A549 (cell line): ENCODE measurements around the gene VGLL1. TPM values are rescaled to one million over a fixed set of nuclear protein-coding genes. Genes with fewer than 3 reads are reported as not detected.
A peak's percentile ranks its signal among the peaks of the same experiment; 100 is the strongest.

Experiments
- ATAC-seq, 2 experiments: fragments of 200-7000 bp in 1 of 2; fragments of >200 bp in 1 of 2; cut with Nextera tagmentation in 1 of 2; cut with Tn5 transposase in 1 of 2; 3 replicates each; pipeline versions ENCODE4 v1.8.0 to v1.9.1; 2018 to 2020; ENCODE audit warnings: mild to moderate bottlenecking in 1 of 2, moderate library complexity in 1 of 2
- CTCF ChIA-PET: fragments of 300-600 bp; sonication (Branson Sonifier 250); formaldehyde crosslinking; extraction: SDS; loops from one replicate; lab custom pipeline; 2021; ENCODE audit warnings: antibody characterized with exemption, inconsistent platforms; lab: Yijun Ruan, JAX
- POLR2A ChIA-PET: fragments of 350-600 bp; formaldehyde crosslinking; extraction: SDS; loops from one replicate; lab custom pipeline; 2021; ENCODE audit warnings: antibody characterized with exemption, inconsistent platforms; lab: Yijun Ruan, JAX
- DNase-seq, 2 experiments: peaks; one replicate each; pipeline versions ENCODE4 v3.0.0 to v3.0.0-alpha.2; 2011 to 2016; ENCODE audit warnings: low read depth in 1 of 2, low spot score in 1 of 2
- FAIRE-seq: peaks from 2 replicates; lab custom pipeline; 2011; peaks lifted over from hg19 to GRCh38; lab: Jason Lieb, UNC
- H3K27ac ChIP-seq, 2 experiments: fragments of >200 bp; sonication (Bioruptor Twin); formaldehyde crosslinking; 3 replicates each; pipeline ENCODE4 v1.5.1; 2016 to 2017
- H3K4me1 ChIP-seq: fragments of >200 bp; sonication (Bioruptor Twin); formaldehyde crosslinking; 3 replicates; pipeline ENCODE4 v1.6.1; 2016
- H3K4me2 ChIP-seq: fragments of >200 bp; sonication (Bioruptor Twin); formaldehyde crosslinking; 3 replicates; pipeline ENCODE4 v1.6.1; 2016
- H3K4me3 ChIP-seq: fragments of >200 bp; sonication (Bioruptor Twin); formaldehyde crosslinking; 3 replicates; pipeline ENCODE4 v1.5.1; 2016
- H3K9me3 ChIP-seq: fragments of >200 bp; sonication (Bioruptor Twin); formaldehyde crosslinking; 3 replicates; pipeline ENCODE4 v1.6.1; 2016
- CBX2 ChIP-seq: fragments of 200-600 bp; sonication (generic); IDR thresholded peaks from 2 replicates; pipeline ENCODE4 v1.6.1; 2016; ENCODE audit warnings: low read depth, mild to moderate bottlenecking, borderline replicate concordance
- CTCF ChIP-seq: fragments of >200 bp; sonication (Bioruptor Twin); formaldehyde crosslinking; IDR thresholded peaks from 3 replicates; pipeline ENCODE4 v1.5.1; 2016
- EHF ChIP-seq: fragments of 250-450 bp; sonication (Bioruptor Pico); IDR thresholded peaks from 2 replicates; pipeline ENCODE4 v1.5.0; 2020; ENCODE audit warnings: mild to moderate bottlenecking
- EHMT2 ChIP-seq: fragments of 200-600 bp; sonication (generic); IDR thresholded peaks from 2 replicates; pipeline ENCODE4 v1.6.1; 2016; ENCODE audit warnings: antibody characterized with exemption, low read depth, mild to moderate bottlenecking, moderate library complexity
- ELK1 ChIP-seq: fragments of 150-350 bp; IDR thresholded peaks from 2 replicates; pipeline ENCODE4 v1.6.1; 2014; ENCODE audit warnings: low read depth, mild to moderate bottlenecking, low read length
- ESRRA ChIP-seq: fragments of 150-350 bp; IDR thresholded peaks from 2 replicates; pipeline ENCODE4 v1.6.1; 2014; ENCODE audit warnings: mild to moderate bottlenecking, low read length, borderline replicate concordance
- FOSB ChIP-seq: fragments of 250-450 bp; sonication (Bioruptor Pico); IDR thresholded peaks from 2 replicates; pipeline ENCODE4 v1.5.0; 2020; ENCODE audit warnings: mild to moderate bottlenecking, moderate library complexity
- FOSL2 ChIP-seq, 2 experiments: fragments of 450-650 bp in 1 of 2; fragments of >200 bp in 1 of 2; sonication (Bioruptor Twin) in 1 of 2; formaldehyde crosslinking; IDR thresholded peaks; 2 replicates each; pipeline versions ENCODE4 v1.5.0 to v1.6.1; 2016 to 2020; ENCODE audit warnings: mild to moderate bottlenecking in 1 of 2, moderate library complexity in 1 of 2
- HDAC2 ChIP-seq: fragments of 200-600 bp; sonication (generic); IDR thresholded peaks from 2 replicates; pipeline ENCODE4 v1.6.1; 2016
- HES2 ChIP-seq: fragments of >200 bp; sonication (Bioruptor Twin); formaldehyde crosslinking; IDR thresholded peaks from 2 replicates; pipeline ENCODE4 v1.6.1; 2016
- HEYL ChIP-seq: fragments of 250-450 bp; sonication (Bioruptor Pico); IDR thresholded peaks from 2 replicates; pipeline ENCODE4 v1.8.0; 2021; ENCODE audit warnings: mild to moderate bottlenecking, moderate library complexity
- HOXB5 ChIP-seq: fragments of 250-450 bp; sonication (Bioruptor Pico); IDR thresholded peaks from 2 replicates; pipeline ENCODE4 v1.5.0; 2020; ENCODE audit warnings: mild to moderate bottlenecking, moderate library complexity
- JUN ChIP-seq, 2 experiments: fragments of >200 bp; sonication (Bioruptor Twin); formaldehyde crosslinking; IDR thresholded peaks; 2 replicates in 1 of 2; 3 replicates in 1 of 2; pipeline ENCODE4 v1.6.1; 2016 to 2017
- KDM1A ChIP-seq: fragments of 200-600 bp; sonication (generic); IDR thresholded peaks from 2 replicates; pipeline ENCODE4 v1.6.1; 2016; ENCODE audit warnings: low read depth, mild to moderate bottlenecking
- MAX ChIP-seq: IDR thresholded peaks from 2 replicates; pipeline ENCODE4 v1.6.1; 2012
- NPAS2 ChIP-seq: fragments of 250-450 bp; sonication (Bioruptor Pico); IDR thresholded peaks from 2 replicates; pipeline ENCODE4 v1.8.0; 2022; ENCODE audit warnings: mild to moderate bottlenecking, moderate library complexity, borderline replicate concordance
- NR3C1 ChIP-seq: fragments of >200 bp; sonication (Bioruptor Twin); formaldehyde crosslinking; IDR thresholded peaks from 3 replicates; pipeline ENCODE4 v1.6.1; 2017
- PBX3 ChIP-seq: IDR thresholded peaks from 2 replicates; pipeline ENCODE4 v1.6.1; 2012
- RAD21 ChIP-seq, 2 experiments: fragments of >200 bp in 1 of 2; sonication (Bioruptor Twin) in 1 of 2; formaldehyde crosslinking in 1 of 2; IDR thresholded peaks in 1 of 2; conservative IDR thresholded peaks in 1 of 2; 2 replicates in 1 of 2; 3 replicates in 1 of 2; pipeline ENCODE4 v1.6.1; 2012 to 2018; ENCODE audit warnings: inconsistent platforms in 1 of 2
- RARB ChIP-seq: fragments of 250-450 bp; sonication (Bioruptor Pico); IDR thresholded peaks from 2 replicates; pipeline ENCODE4 v1.8.0; 2021; ENCODE audit warnings: mild to moderate bottlenecking, moderate library complexity
- RNF2 ChIP-seq: fragments of 200-600 bp; sonication (generic); IDR thresholded peaks from 2 replicates; pipeline ENCODE4 v1.6.1; 2016; ENCODE audit warnings: low read depth, mild to moderate bottlenecking, antibody characterized with exemption, moderate library complexity, borderline replicate concordance
- SMC3 ChIP-seq: fragments of >200 bp; sonication (Bioruptor Twin); formaldehyde crosslinking; IDR thresholded peaks from 3 replicates; pipeline ENCODE4 v1.6.1; 2018; ENCODE audit warnings: inconsistent platforms
- USF2 ChIP-seq: fragments of 450-650 bp; IDR thresholded peaks from 2 replicates; pipeline ENCODE4 v1.6.1; 2014; ENCODE audit warnings: antibody characterized with exemption
- ZC3H11A ChIP-seq: fragments of 450-650 bp; IDR thresholded peaks from 2 replicates; pipeline ENCODE4 v1.6.1; 2014; ENCODE audit warnings: antibody characterized with exemption, mild to moderate bottlenecking
- ZNF302 ChIP-seq: fragments of 250-450 bp; sonication (Bioruptor Pico); IDR thresholded peaks from 2 replicates; pipeline ENCODE4 v1.9.0; 2021; ENCODE audit warnings: inconsistent platforms, mild to moderate bottlenecking, moderate library complexity
- WGBS: methylation state at CpG from one replicate; pipeline ENCODE4 v1.1.6; 2017; ENCODE audit errors: missing lambda C conversion rate; 5-methylcytosine and 5-hydroxymethylcytosine counted together
- polyA plus RNA-seq, 4 experiments: library from polyadenylated mRNA; depleted of rRNA in 3 of 4; stranded (reverse); fragments of >200 nt; fragmentation: RNase III in 1 of 4; extraction: RNeasy Plus Mini Kit Qiagen cat#74134 plus additional on column Dnase treatment in 1 of 4; gene quantifications; 2 replicates in 3 of 4; 3 replicates in 1 of 4; pipeline ENCODE4 v1.2.3, GENCODE V29; 2011 to 2017

Gene VGLL1
- polyA plus RNA-seq, 2 of the 4 experiments (the other 2 are of a cell fraction), result not detected

- TF ChIP-seq USF2, result no peak
- TF ChIP-seq EHF (CRISPR knock-in tag), result no peak
- TF ChIP-seq PBX3, result no peak
- TF ChIP-seq JUN (IDR thresholded peaks at IDR 0.05), result no peak
- TF ChIP-seq FOSL2 (IDR thresholded peaks at IDR 0.05), result no peak
- TF ChIP-seq FOSL2 (CRISPR knock-in tag; IDR thresholded peaks at IDR 0.05), result no peak
- no peak for TF ChIP-seq NR3C1
- TF ChIP-seq, all 56 proteins: peak for 0
These were observed 42.5 kb downstream of the VGLL1 start (continued) for GRCh38 chrX:136574548-136574947.

- H3K4me3 ChIP-seq, result no peak overlapping the region
- CTCF ChIA-PET, result interaction anchor here (0.6 to 1.9 kb wide), 12 partner anchors 10 to 550 kb away, joined by 3 to 10 read pairs (median 4); partner anchors contain the start of gene HTATSF1
- no peak overlapping the region for H3K27ac ChIP-seq
- 0% methylated on average over 6 of the region's 6 CpGs for WGBS
- DNase-seq, result peak; percentile 35 to 44
- no peak overlapping the region for H3K4me2 ChIP-seq
- no peak for TF ChIP-seq EHF (CRISPR knock-in tag)
- TF ChIP-seq ESRRA, result no peak
- no peak for TF ChIP-seq KDM1A
- TF ChIP-seq HDAC2, result no peak
- peak; percentile 57 to 59 for TF ChIP-seq RAD21 (conservative IDR thresholded peaks at IDR 0.05 in 1 of 2, IDR thresholded peaks at IDR 0.05 in 1 of 2)
- TF ChIP-seq SMC3, result peak; percentile 58
- no peak for TF ChIP-seq NPAS2 (CRISPR knock-in tag)
- TF ChIP-seq HES2, result no peak
- TF ChIP-seq HEYL (CRISPR knock-in tag), result no peak
- peak; percentile 50 for TF ChIP-seq CTCF
- no peak for TF ChIP-seq CBX2
- no peak for TF ChIP-seq RARB
- TF ChIP-seq FOSL2 (IDR thresholded peaks at IDR 0.05), result no peak
- TF ChIP-seq FOSL2 (CRISPR knock-in tag; IDR thresholded peaks at IDR 0.05), result no peak
- TF ChIP-seq HOXB5, result no peak
- TF ChIP-seq ZC3H11A, result no peak
- TF ChIP-seq, all 56 proteins: peak for 3
- Histone ChIP-seq H3K9me3 (no peaks in the 10 kb centered on the region), H3K4me1 (no peaks in the 10 kb centered on the region)
- FAIRE-seq (peak; percentile 92), ATAC-seq (peak; percentile 95 to 99)
- POLR2A ChIA-PET, result no interaction called here
These were observed 45.5 kb downstream of the VGLL1 start for GRCh38 chrX:136577552-136577951.

GRCh38 chrX:136580316-136580715, 48.3 kb downstream of the VGLL1 start:
- POLR2A ChIA-PET, result no interaction called here
- no peaks in the 10 kb centered on the region for H3K4me1 ChIP-seq
- FAIRE-seq (no peak), ATAC-seq (no peak), DNase-seq (no peak)
- no peak overlapping the region for H3K4me2 ChIP-seq
- CTCF ChIA-PET, result interaction anchor here (0.5 kb wide), 1 partner anchor 219 kb away, joined by 7 read pairs; no protein-coding TSS in a partner anchor
- H3K27ac ChIP-seq, result no peak overlapping the region
- H3K9me3 ChIP-seq, result no peaks in the 10 kb centered on the region
- H3K4me3 ChIP-seq, result no peak overlapping the region
- TF ChIP-seq NPAS2 (CRISPR knock-in tag) (no peak), MAX (no peak), RNF2 (no peak), FOSB (CRISPR knock-in tag) (no peak), KDM1A (no peak), EHMT2 (no peak), PBX3 (no peak), ZNF302 (CRISPR knock-in tag) (no peak), NR3C1 (no peak), ELK1 (no peak)
